PC-9 (cell line): ENCODE data around the gene CACNB1. TPM values are rescaled to one million over a fixed set of nuclear protein-coding genes. Genes with fewer than 3 reads are reported as not detected.

Experiments
- BruUV-seq: library from RNA; stranded (reverse); fragments of 400-500 nt; replicated peaks from 2 replicates; lab custom pipeline; 2021; lab: Mats Ljungman, UMichigan
- CTCF ChIA-PET: fragments of 300-600 bp; sonication (Branson Sonifier 250); formaldehyde crosslinking; loops from one replicate; lab custom pipeline; 2022; ENCODE audit warnings: antibody characterized with exemption; lab: Charles Lee
- POLR2A ChIA-PET: fragments of 300-600 bp; sonication (Branson Sonifier 250); formaldehyde crosslinking; loops from one replicate; lab custom pipeline; 2022; ENCODE audit warnings: antibody characterized with exemption; ENCODE audit not compliant: unreplicated experiment; lab: Charles Lee
- DNase-seq, 2 experiments: peaks; one replicate each; pipeline versions ENCODE4 v3.0.0 to v3.0.0-alpha.2; 2015 to 2022; ENCODE audit warnings: mixed read lengths in 1 of 2
- H2AFZ ChIP-seq: fragments of 200-600 bp; sonication (generic); 2 replicates; pipeline ENCODE4 v1.8.1; 2017; ENCODE audit warnings: antibody characterized with exemption
- H3F3A ChIP-seq: fragments of 200-600 bp; sonication (generic); 2 replicates; pipeline ENCODE4 v1.8.1; 2017; ENCODE audit warnings: antibody characterized with exemption, mild to moderate bottlenecking, low read depth; ENCODE audit not compliant: insufficient read depth
- H3K27ac ChIP-seq: fragments of 200-600 bp; sonication (generic); 2 replicates; pipeline ENCODE4 v1.6.1; 2016; ENCODE audit warnings: mixed run types
- H3K27me3 ChIP-seq: fragments of 200-600 bp; sonication (generic); 2 replicates; pipeline ENCODE4 v1.6.1; 2016; ENCODE audit warnings: low read depth, mixed run types; ENCODE audit not compliant: insufficient read depth
- H3K36me3 ChIP-seq: fragments of 200-600 bp; sonication (generic); 2 replicates; pipeline ENCODE4 v1.6.1; 2016; ENCODE audit warnings: low read depth, mixed run types
- H3K4me1 ChIP-seq: fragments of 200-600 bp; sonication (generic); replicated peaks from 2 replicates; pipeline ENCODE4 v1.6.1; 2016; ENCODE audit warnings: mixed run types; ENCODE audit not compliant: insufficient read depth
- H3K4me2 ChIP-seq: fragments of 200-600 bp; sonication (generic); 2 replicates; pipeline ENCODE4 v1.6.1; 2017; ENCODE audit warnings: mixed run types
- H3K4me3 ChIP-seq: fragments of 200-600 bp; sonication (generic); 2 replicates; pipeline ENCODE4 v1.6.1; 2016; ENCODE audit warnings: mixed run types
- H3K79me2 ChIP-seq: fragments of 200-600 bp; sonication (generic); 2 replicates; pipeline ENCODE4 v1.6.1; 2017; ENCODE audit warnings: low read depth, mixed run types
- H3K9me2 ChIP-seq: fragments of 200-600 bp; sonication (generic); 2 replicates; pipeline ENCODE4 v1.8.1; 2017; ENCODE audit warnings: mild to moderate bottlenecking; ENCODE audit not compliant: insufficient read depth
- H3K9me3 ChIP-seq: fragments of 200-600 bp; sonication (generic); 2 replicates; pipeline ENCODE4 v1.8.1; 2016; ENCODE audit warnings: low read depth; ENCODE audit not compliant: insufficient read depth
- H4K20me1 ChIP-seq: fragments of 200-600 bp; sonication (generic); 2 replicates; pipeline ENCODE4 v1.8.1; 2017; ENCODE audit not compliant: insufficient read depth
- CTCF ChIP-seq: fragments of 200-600 bp; sonication (generic); conservative IDR thresholded peaks from 2 replicates; pipeline ENCODE4 v1.6.1; 2017; ENCODE audit warnings: mixed run types, antibody characterized with exemption, mild to moderate bottlenecking, moderate library complexity
- EZH2 ChIP-seq: fragments of 200-600 bp; sonication (generic); IDR thresholded peaks from 2 replicates; pipeline ENCODE4 v1.8.0; 2017; ENCODE audit warnings: antibody characterized with exemption, low read depth
- intact Hi-C: fragments of 100-400 bp; cut with micrococcal nuclease; formaldehyde crosslinking; loops from one replicate; pipeline ENCODE4 v1.10.0; 2022; ENCODE audit not compliant: unreplicated experiment
- total RNA-seq: library from RNA; stranded (reverse); gene quantifications from 2 replicates; pipeline ENCODE4 v1.2.3, GENCODE V29; 2021

Gene CACNB1
- total RNA-seq, 1 experiment from 2014 or later = 21.4 TPM

- ChIA-PET CTCF (no interaction called here), POLR2A (interaction anchor here (0.5 kb wide), 1 partner anchor 61 kb away, joined by 22 read pairs; the partner anchor contains the start of gene RPL19)
- DNase-seq = no peak
- Histone ChIP-seq H3K79me2 (no peaks in the 10 kb centered on the region), H3F3A (peaks cover 27% of the 10 kb centered on the region; the same call in 1 of the 2 replicates), H3K4me3 (no peak overlapping the region), H3K36me3 (no peaks in the 10 kb centered on the region), H3K9me3 (no peaks in the 10 kb centered on the region), H3K27ac (peak overlapping the region; percentile 30), H3K27me3 (no peaks in the 10 kb centered on the region), H3K4me2 (peak overlapping the region; percentile 59), H3K9me2 (no peaks in the 10 kb centered on the region), H3K4me1 (peaks cover 19% of the 10 kb centered on the region), H2AFZ (no peak overlapping the region), H4K20me1 (no peaks in the 10 kb centered on the region)
- intact Hi-C loops = no loop called here
- no TSS peak for BruUV-seq
- TF ChIP-seq EZH2 (no peak), CTCF (no peak)
Measured at GRCh38 chr17:39138431-39139160, 58.9 kb downstream of the CACNB1 start.

GRCh38 chr17:39134878-39135277 is 62.6 kb downstream of the CACNB1 start:
- BruUV-seq = no TSS peak
- Histone ChIP-seq H3K9me2 (no peaks in the 10 kb centered on the region), H3K9me3 (no peaks in the 10 kb centered on the region), H3F3A (peaks cover 17% of the 10 kb centered on the region; the same call in 1 of the 2 replicates), H3K36me3 (no peaks in the 10 kb centered on the region), H3K4me1 (peaks cover 17% of the 10 kb centered on the region), H3K4me2 (no peak overlapping the region), H3K27me3 (no peaks in the 10 kb centered on the region), H4K20me1 (no peaks in the 10 kb centered on the region), H3K27ac (no peak overlapping the region), H3K79me2 (no peaks in the 10 kb centered on the region), H2AFZ (no peak overlapping the region), H3K4me3 (no peak overlapping the region)
- intact Hi-C loops = no loop called here
- no peak for DNase-seq
- CTCF ChIA-PET = no interaction called here
- POLR2A ChIA-PET = no interaction called here
- TF ChIP-seq EZH2 (no peak), CTCF (no peak)

GRCh38 chr17:39132192-39132610 is 65.3 kb downstream of the CACNB1 start:
- intact Hi-C loops = no loop called here
- Histone ChIP-seq H3K27me3 (no peaks in the 10 kb centered on the region), H3K4me1 (no peaks in the 10 kb centered on the region), H3K4me2 (no peak overlapping the region), H3K4me3 (no peak overlapping the region), H3K36me3 (no peaks in the 10 kb centered on the region), H3K79me2 (no peaks in the 10 kb centered on the region), H3F3A (no peaks in the 10 kb centered on the region), H3K9me2 (no peaks in the 10 kb centered on the region), H3K27ac (no peak overlapping the region), H2AFZ (no peak overlapping the region), H3K9me3 (no peaks in the 10 kb centered on the region), H4K20me1 (no peaks in the 10 kb centered on the region)
- ChIA-PET POLR2A (no interaction called here), CTCF (interaction anchor here (0.6 kb wide), 1 partner anchor 681 kb away, joined by 5 read pairs; no protein-coding TSS in a partner anchor)
- no peak for TF ChIP-seq EZH2
- no peak for TF ChIP-seq CTCF
- BruUV-seq = no TSS peak
- DNase-seq = no peak
